Activated CD8-positive, alpha-beta memory T cell treated with anti-CD3 and anti-CD28 coated beads for 36 hours (primary cell): ENCODE data around the gene ETV4. TPM values are rescaled to one million over a fixed set of nuclear protein-coding genes. Genes with fewer than 3 reads are reported as not detected.
"Not testable (repeated sequence)": the region's sequence is repeated elsewhere in the genome, so short reads cannot be mapped to it uniquely, and the experiment has no call there.

ENCODE experiments used
- CTCF ChIA-PET: fragments of 350-600 bp; sonication (Branson Sonifier 250); formaldehyde crosslinking; loops from one replicate; lab custom pipeline; 2021; ENCODE audit warnings: antibody characterized with exemption; lab: Charles Lee
- POLR2A ChIA-PET: fragments of 350-600 bp; sonication (Branson Sonifier 250); formaldehyde crosslinking; loops from one replicate; lab custom pipeline; 2021; ENCODE audit warnings: antibody characterized with exemption; lab: Charles Lee
- total RNA-seq, 2 experiments: library from RNA; stranded (reverse); gene quantifications; one replicate each; pipeline ENCODE4 v1.2.3, GENCODE V29; 2021

The ETV4 gene
- total RNA-seq, 2 experiments from 2014 or later, result 9.8 to 10.0 TPM

GRCh38 chr17:43528988-43529814 lies 16.9 kb downstream of the ETV4 start:
- ChIA-PET POLR2A (no interaction called here), CTCF (no interaction called here)

GRCh38 chr17:43528319-43528987 lies 17.7 kb downstream of the ETV4 start:
- CTCF ChIA-PET, result no interaction called here
- POLR2A ChIA-PET, result no interaction called here

- POLR2A ChIA-PET, result no interaction called here
- CTCF ChIA-PET, result no interaction called here
Measured at GRCh38 chr17:43526886-43527648, 19.1 kb downstream of the ETV4 start.

GRCh38 chr17:43524945-43525575 lies 21.1 kb downstream of the ETV4 start:
- POLR2A ChIA-PET, result no interaction called here
- CTCF ChIA-PET, result interaction anchor here (0.5 to 0.7 kb wide), 3 partner anchors 44 to 305 kb away, joined by 3 read pairs; no protein-coding TSS in a partner anchor

GRCh38 chr17:43521389-43521788 lies 24.8 kb downstream of the ETV4 start:
- CTCF ChIA-PET, result interaction anchor here (1.3 kb wide), 1 partner anchor 155 kb away, joined by 4 read pairs; no protein-coding TSS in a partner anchor

GRCh38 chr17:43517615-43518386 lies 28.3 kb downstream of the ETV4 start:
- POLR2A ChIA-PET, result no interaction called here
- CTCF ChIA-PET, result no interaction called here

More at GRCh38 chr17:43521389-43521788, 24.8 kb downstream of the ETV4 start:
- POLR2A ChIA-PET, result no interaction called here

- ChIA-PET POLR2A (no interaction called here), CTCF (no interaction called here)
Measured at GRCh38 chr17:43517161-43517560, 29.0 kb downstream of the ETV4 start.

- ChIA-PET POLR2A (no interaction called here), CTCF (interaction anchor here (1.8 kb wide), 1 partner anchor 32 kb away, joined by 6 read pairs; the partner anchor contains the start of gene DHX8)
Measured at GRCh38 chr17:43515656-43516055, 30.5 kb downstream of the ETV4 start.

- CTCF ChIA-PET, result interaction anchor here (0.6 kb wide), 1 partner anchor 136 kb away, joined by 4 read pairs; no protein-coding TSS in a partner anchor
- POLR2A ChIA-PET, result not testable (repeated sequence)
Measured at GRCh38 chr17:43511199-43511598, 34.9 kb downstream of the ETV4 start.

- CTCF ChIA-PET, POLR2A ChIA-PET: not testable (repeated sequence)
Measured at GRCh38 chr17:43509440-43509839, 36.7 kb downstream of the ETV4 start.

- ChIA-PET CTCF (interaction anchor here (0.6 kb wide), 1 partner anchor 118 kb away, joined by 3 read pairs; no protein-coding TSS in a partner anchor), POLR2A (no interaction called here)
Measured at GRCh38 chr17:43490621-43491020, 55.5 kb downstream of the ETV4 start.

- CTCF ChIA-PET, result interaction anchor here (0.6 to 8.0 kb wide), 30 partner anchors 10 to 184 kb away, joined by 3 to 94 read pairs (median 4); partner anchors contain the start of gene ARL4D
- POLR2A ChIA-PET, result interaction anchor here (0.6 to 3.3 kb wide), 9 partner anchors 11 to 1616 kb away, joined by 3 to 31 read pairs (median 8); partner anchors contain the start of gene ARL4D
Measured at GRCh38 chr17:43483674-43484551, 62.2 kb downstream of the ETV4 start, which contains the start of gene DHX8. TSS of gene DHX8 (plus strand) at chr17:43483975. CDS start at chr17:43484038, 63 bp downstream.

- POLR2A ChIA-PET, result interaction anchor here (0.7 to 3.3 kb wide), 6 partner anchors 55 to 121 kb away, joined by 3 to 31 read pairs (median 8); partner anchors contain the start of gene ARL4D
Measured at GRCh38 chr17:43482103-43483012, 63.8 kb downstream of the ETV4 start.

GRCh38 chr17:43479948-43480347 lies 66.2 kb downstream of the ETV4 start:
- POLR2A ChIA-PET, result no interaction called here
- CTCF ChIA-PET, result interaction anchor here (1.0 to 8.0 kb wide), 2 partner anchors 86 to 91 kb away, joined by 3 to 94 read pairs; no protein-coding TSS in a partner anchor

More at GRCh38 chr17:43482103-43483012, 63.8 kb downstream of the ETV4 start:
- CTCF ChIA-PET, result interaction anchor here (0.7 to 8.0 kb wide), 9 partner anchors 12 to 140 kb away, joined by 3 to 94 read pairs (median 6); partner anchors contain the start of gene ARL4D
